Body of pancreas (tissue), 4 donors: ENCODE data around the gene VTA1.

Source experiments
- POLR2A ChIP-seq, 3 donors: fragments of 450-650 bp; IDR thresholded peaks; one replicate each; pipeline ENCODE4 v1.6.1; 2016; ENCODE audit warnings: antibody characterized with exemption in 3 of 3, mild to moderate bottlenecking in 2 of 3
- TF ChIP-seq, protein P1 (sequence below), 7 experiments: fragments of 450-650 bp in 4 of 7; fragments of 200-600 bp in 3 of 7; sonication (generic) in 3 of 7; IDR thresholded peaks; one replicate each; pipeline ENCODE4 v1.5.1; 2016 to 2019; ENCODE audit warnings: antibody characterized with exemption in 7 of 7

DNA sequence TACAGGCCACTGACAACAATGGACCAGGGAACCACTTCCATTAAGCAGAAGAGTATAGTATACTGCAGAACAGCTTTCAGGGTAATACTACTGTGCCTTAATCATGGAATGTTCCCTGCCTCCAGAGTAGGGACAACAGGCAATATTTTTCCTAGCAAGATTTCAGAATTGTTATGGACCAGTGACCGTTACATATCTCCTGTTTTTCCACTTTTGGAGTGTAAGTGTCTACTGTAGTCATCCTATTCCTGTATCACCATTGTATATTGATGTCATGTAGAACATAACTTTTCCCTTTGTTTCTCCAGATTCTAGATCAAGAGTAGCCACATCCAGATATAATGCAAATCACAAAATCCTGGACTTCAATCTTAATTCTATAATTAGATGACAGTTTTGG, 16.2 kb upstream of the VTA1 start:
- TF ChIP-seq, protein P1, sequence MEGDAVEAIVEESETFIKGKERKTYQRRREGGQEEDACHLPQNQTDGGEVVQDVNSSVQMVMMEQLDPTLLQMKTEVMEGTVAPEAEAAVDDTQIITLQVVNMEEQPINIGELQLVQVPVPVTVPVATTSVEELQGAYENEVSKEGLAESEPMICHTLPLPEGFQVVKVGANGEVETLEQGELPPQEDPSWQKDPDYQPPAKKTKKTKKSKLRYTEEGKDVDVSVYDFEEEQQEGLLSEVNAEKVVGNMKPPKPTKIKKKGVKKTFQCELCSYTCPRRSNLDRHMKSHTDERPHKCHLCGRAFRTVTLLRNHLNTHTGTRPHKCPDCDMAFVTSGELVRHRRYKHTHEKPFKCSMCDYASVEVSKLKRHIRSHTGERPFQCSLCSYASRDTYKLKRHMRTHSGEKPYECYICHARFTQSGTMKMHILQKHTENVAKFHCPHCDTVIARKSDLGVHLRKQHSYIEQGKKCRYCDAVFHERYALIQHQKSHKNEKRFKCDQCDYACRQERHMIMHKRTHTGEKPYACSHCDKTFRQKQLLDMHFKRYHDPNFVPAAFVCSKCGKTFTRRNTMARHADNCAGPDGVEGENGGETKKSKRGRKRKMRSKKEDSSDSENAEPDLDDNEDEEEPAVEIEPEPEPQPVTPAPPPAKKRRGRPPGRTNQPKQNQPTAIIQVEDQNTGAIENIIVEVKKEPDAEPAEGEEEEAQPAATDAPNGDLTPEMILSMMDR (IDR thresholded peaks at IDR 0.05): no peak
- TF ChIP-seq POLR2A (IDR thresholded peaks at IDR 0.05): no peak
